AG20443 (cell line): ENCODE measurements around the gene CNTRL.

Experiments used
- DNase-seq: peaks from one replicate; pipeline ENCODE4 v3.0.0; 2012; ENCODE audit warnings: low spot score, mixed read lengths

The CNTRL gene

GRCh38 chr9:121179930-121180681 lies 105.4 kb downstream of the CNTRL start:
- DNase-seq: no peak

GRCh38 chr9:121182101-121182836 lies 107.5 kb downstream of the CNTRL start:
- no peak for DNase-seq

DNA sequence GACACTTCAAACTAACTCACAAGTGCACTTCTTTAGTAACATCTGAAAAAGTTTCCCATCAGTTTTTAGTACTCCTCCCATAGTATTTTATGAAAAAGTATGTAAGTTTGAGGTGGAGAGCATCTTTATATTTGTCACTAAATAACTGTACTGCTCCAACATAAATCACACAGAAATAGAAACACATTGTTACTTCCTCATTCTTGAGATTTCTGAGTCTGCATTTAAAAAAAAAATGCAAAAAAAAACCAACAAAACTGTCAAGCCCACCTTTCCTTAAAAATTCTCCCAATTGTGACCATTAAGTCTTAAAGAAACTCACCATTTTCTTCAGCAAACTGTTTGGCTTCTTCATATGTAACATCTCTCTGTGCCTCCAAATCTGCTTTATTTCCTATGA lies 108.2 kb downstream of the CNTRL start:
- DNase-seq: no peak

DNA sequence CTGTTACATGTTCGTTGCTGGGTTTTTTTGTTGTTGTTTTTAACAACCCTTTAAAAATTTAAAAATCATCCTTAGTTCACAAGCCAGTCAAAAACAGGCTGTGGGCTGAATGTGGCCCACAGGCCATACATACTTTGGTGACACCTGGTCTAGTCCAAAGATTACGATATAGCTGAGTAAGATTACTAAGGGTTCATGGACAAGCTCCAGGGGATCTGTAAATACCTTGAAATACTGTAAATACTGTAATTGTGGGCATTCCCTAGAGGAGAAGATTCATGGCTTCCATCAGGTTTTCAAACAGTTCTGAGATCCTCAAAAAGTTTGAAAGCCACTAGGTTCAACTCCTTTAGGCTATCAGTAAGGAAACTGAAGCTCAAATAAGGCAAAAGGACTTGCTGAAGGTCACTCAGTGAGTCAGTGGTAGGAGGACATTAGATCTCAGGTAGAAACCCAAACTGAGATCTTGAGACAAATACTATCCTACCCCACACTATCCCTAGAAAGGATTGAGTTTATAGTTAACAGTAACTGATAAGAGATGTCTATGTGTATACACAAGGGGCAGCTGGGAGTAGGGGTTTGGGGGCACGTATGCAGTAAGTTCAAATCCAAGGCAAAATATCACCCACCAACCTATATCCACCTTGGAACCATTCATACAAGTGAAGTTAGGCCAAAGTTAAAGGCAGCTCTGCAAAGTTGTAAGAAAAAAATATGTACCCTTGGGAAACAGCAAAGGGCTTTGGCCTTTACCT lies 109.1 kb downstream of the CNTRL start:
- DNase-seq: no peak

DNA sequence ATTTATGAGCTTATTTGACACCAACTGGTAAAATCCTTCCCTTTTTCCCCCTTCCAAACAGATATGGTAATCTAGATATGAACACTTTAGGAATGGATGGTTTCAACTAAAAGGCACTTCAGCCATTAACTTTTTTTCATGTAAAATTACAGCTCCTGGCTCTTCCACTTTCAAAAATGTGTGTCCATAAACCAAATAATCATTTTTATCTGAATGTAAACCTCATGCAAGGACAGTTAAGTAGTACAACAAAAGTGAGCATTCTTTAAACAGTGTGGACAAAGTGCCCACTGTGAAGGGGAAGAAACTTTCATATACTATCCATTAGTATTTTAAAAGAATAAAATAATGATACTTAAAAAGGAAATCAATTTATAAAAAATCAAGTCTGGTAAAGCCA lies 109.7 kb downstream of the CNTRL start:
- DNase-seq: no peak

- no peak for DNase-seq
These were observed 110.5 kb downstream of the CNTRL start for GRCh38 chr9:121185178-121185745.

DNA sequence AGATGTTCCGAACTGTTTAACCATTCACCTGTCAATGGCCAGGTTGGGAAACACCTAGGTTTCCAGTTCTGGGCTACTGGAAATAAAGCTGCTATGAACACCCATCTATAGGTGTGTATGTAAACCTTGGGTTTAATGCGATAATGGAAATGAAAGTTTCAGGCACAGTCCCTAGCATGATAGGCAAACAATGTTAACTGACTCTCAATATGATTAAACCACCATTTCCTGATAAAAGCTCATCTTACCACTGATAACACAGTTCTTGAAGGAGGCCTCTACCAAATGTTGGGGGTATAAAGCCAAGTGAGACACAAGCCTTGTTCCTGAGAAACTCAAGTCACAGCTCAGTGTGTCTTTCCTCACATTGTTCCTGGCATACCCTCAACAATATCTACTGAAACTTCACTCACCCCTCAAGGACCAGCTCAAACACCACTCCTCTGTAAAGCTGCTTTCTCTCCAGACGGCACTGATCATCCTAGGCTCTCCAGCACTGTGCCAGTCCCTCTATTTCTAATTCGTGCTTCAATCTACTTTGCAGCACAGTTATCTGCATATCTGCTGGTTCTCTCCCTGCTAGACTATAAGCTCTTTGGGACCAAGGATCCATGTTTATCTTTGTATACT lies 111.1 kb downstream of the CNTRL start:
- DNase-seq: no peak

GRCh38 chr9:121187636-121188305 lies 113.0 kb downstream of the CNTRL start:
- DNase-seq: no peak

DNA sequence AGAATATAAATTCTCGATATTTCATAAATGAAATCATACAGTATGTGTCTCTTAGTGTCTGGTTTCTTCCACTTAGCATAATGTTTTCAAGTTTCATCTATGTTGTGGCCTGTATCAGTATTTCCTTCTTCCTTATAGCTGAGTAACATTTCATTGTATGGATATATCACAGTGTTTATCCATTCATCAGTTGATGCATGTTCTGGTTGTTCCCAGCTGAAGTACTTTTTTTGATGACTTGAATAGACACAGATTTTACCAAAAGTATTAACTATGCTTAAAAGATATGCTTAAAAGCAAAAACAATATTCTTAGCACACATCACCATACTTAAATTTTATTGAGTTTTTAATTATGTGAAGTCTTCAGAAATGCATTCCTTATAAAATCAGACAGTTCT lies 114.3 kb downstream of the CNTRL start:
- DNase-seq: no peak

DNA sequence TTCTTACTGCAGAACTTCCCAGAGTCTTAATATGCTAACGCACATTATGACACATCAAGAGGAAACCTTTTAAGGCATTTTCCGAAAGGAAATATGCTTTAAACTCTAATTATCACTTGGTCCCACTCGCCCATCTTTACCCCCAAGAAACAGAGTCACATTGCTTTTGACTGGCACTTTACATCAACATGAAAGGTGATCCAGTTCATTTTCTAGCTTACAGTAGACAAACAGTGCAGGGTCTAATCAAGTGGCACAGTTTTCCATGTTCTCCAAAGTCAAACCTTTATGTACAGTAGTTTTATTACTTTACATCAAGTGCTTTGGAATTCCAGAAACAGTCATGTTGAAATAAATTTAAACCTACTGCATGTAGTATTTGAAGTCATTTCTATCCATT lies 114.9 kb downstream of the CNTRL start:
- DNase-seq: no peak

DNA sequence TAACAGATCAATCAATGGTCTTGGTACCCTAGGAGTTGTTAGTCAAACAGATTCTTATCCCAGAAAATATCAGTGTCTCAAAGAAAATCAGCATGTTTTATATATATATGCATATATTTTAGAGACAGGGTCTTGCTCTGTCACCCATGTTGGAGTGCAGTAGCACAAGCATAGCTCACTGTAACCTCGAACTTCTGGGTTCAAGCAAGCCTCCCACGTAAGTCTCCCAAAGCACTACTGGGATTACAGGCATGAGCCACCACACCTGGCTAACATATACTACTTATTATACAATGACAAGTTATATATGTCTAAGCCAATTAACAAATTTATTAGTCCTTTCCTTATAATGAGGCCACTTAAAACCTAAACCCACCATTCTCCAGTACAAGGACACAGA lies 116.5 kb downstream of the CNTRL start:
- no peak for DNase-seq

DNA sequence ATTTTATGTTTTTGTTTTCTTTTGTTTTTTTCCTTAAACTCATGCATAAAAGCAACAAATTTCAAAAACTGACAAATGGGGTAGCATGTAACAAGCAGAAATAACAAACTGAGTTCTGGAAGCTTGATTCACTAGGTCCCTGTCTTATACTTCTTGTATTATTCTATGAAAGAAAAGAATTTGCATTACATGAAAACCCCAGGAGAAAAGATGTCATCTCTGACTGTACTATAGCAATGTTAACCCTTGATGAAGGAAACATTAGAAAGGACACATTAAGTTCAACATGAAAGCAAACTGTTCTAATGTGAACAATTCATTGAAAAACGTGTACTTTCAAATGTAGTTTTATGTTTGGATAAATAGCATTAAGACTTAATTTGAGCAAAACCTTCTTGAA lies 117.8 kb downstream of the CNTRL start:
- DNase-seq: no peak

DNA sequence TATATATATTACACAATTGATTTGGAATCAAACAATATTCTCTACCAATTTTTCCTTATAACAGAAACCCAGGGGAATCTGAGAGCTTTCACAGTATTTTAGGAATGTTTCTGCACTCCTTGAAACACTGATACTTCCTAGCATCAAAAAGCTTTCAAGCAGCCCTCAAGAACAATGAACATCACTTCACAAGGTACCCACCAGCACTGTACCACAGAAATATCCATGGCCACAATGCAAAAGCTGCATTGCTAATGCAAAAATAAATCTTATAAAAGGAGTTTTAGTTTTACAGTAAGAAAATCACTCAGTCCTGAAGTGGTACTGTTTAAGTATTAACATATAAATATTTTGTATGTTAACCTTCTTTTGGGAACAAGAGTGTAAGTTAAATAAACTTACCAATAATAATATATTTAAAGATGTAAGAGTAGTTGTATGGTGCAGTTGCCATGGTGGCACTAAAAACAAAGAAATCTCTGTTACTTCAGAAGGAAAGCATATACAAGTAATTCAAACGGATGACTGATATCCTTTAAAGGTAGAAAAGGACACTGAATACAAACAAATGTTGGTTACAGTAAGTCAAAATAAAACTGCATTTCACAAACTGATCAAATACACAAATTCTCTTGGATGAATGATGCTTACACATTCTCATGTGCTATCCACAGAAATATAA lies 118.3 kb downstream of the CNTRL start:
- no peak for DNase-seq

GRCh38 chr9:121194730-121195129 lies 120.0 kb downstream of the CNTRL start:
- DNase-seq: no peak

DNA sequence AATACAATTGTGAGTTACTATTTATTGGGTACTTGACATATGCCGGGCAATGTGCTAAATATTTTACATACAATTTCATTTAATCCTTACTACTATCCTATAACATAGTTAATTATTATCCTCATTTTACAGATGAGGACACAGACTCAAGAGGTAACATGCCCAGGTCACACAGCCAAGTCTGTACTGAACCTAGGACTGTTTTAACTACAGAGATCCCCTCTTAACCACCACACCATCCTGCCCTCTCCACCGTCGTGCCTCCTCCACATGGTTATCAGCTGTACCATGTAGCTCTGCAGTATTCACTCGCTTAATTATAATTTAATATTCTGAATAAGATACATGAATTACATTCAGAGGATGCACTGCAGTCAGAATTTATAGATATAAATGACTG lies 121.6 kb downstream of the CNTRL start:
- no peak for DNase-seq

GRCh38 chr9:121197132-121197531 lies 122.4 kb downstream of the CNTRL start:
- no peak for DNase-seq

DNA sequence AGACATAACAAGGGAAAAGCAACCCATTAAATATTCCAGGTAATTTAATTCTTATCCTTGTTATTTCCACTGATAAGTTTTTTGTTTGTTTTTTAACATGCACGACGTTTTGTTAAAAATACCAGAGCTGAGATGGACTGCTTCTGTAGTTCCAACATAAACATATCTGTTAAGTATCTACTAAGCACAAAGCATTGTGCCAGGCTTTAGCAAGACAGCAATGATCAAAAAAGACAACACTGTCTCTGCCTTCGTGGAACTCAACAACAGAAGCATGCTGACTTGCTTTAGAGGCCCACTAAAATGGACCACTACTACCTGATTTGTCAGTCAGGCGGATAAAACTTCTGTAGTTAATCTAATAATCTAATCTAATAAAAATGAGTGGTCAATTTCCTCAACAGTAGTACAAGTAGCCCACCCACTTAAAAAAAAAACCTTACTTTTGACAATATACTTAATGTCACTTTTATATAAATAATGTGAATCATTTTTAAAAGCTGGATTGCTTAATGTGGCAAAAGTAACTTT lies 123.8 kb downstream of the CNTRL start:
- DNase-seq: no peak

- no peak for DNase-seq
These were observed 125.2 kb downstream of the CNTRL start for GRCh38 chr9:121199921-121200320.

DNA sequence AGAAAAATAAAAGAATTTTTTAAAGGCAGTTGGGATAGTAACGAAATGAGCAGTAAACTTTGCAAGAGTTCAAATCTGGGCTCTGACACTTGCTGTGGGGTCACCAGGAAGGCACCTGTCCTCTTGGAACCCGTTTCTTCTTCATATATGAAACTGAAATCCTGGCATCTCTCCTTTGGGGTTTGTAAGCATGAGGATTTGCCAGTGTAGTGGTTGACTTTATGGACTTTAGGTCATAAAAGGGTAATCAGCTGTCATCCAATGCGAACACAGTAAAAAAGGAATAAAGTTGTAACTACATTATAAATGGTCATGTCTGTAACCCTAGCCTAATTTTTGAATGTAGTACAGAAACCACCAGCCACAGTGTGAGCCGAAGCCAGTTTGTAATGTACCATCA lies 125.6 kb downstream of the CNTRL start:
- DNase-seq: no peak

DNA sequence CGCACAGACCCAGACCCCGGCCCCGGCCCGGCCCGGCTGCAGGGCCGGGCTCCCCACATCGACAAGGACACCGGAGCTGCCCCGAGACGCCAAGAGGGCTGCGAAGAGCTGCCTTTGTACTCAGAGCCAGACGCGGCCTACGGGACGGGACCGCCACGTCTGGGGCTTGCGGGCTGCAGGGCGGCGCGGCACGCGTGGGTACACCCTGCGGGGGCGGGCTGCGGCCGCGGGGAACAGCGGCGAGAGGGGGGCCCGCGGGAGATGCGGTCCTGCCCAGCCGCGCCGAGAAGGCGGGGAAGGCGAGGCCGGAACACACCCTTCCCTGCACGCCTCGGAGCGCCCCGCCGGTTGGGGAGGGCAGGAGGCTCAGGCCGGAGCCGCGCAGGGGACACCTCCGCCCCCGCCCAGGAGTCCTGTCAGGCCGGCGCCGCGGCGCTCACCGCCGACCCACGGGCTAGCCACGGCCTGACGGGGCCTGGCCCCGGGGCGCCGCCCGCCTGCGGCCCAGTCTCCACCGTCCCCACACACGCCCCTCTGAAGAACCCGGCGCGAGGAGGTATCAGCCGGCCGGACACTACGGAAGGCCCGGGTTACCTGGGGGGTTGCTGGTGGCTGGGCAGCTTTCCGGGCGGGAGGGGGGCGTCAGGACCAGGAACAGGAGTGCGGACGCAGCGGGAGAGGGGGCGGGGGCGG lies 126.4 kb downstream of the CNTRL start:
- DNase-seq: peak; percentile 47
